ENCODE results near the gene KRTAP9-8.
"Not testable (repeated sequence)": the region's sequence is repeated elsewhere in the genome, so short reads cannot be mapped to it uniquely, and the experiment has no call there.

KRTAP9-8 gene

DNA sequence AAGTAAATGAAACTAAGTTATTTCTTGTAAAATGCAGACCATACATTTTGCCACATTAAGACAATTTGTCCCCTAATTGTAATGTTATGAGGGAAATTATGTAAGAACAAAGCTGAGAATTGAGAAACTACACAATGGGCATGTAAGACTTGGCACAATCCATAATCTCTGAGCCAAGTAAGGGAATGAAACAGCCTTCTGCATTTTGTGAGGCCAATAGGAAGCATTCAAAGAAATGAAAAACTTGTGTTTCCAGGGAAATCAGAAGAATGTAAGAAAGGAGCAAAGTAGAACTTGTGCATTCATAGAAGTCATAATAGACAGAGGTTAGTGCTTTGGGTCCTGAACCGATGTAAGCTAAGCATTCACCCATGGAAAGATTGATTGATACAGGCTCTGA lies 13.5 kb downstream of the KRTAP9-8 start:
- no peak overlapping the region for H3K4me3 ChIP-seq (ENCODE audit: low read depth, low read length)
- DNase-seq (ENCODE audit: low read depth): no peak

DNA sequence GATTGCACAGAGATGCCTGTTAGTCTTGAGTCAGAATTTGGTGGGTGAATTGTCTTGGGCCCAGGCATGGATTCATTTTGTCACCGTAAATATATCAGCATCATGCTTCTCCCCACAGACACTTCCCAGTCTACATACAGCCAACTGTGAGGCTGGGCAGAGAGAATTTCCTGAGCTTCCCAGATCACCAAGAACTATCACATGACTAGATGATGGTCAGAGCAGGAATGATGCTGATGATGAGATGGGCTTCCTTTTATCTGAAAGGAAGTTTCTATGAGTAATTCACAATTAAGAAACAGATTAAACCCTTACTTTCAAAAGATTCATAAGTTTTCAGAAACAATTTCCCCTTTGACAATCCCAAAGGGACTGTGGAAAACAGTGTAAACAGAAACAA lies 17.1 kb downstream of the KRTAP9-8 start:
- H3K4me3 ChIP-seq (ENCODE audit: low read depth, low read length): no peak overlapping the region
- DNase-seq (ENCODE audit: low read depth): no peak

DNA sequence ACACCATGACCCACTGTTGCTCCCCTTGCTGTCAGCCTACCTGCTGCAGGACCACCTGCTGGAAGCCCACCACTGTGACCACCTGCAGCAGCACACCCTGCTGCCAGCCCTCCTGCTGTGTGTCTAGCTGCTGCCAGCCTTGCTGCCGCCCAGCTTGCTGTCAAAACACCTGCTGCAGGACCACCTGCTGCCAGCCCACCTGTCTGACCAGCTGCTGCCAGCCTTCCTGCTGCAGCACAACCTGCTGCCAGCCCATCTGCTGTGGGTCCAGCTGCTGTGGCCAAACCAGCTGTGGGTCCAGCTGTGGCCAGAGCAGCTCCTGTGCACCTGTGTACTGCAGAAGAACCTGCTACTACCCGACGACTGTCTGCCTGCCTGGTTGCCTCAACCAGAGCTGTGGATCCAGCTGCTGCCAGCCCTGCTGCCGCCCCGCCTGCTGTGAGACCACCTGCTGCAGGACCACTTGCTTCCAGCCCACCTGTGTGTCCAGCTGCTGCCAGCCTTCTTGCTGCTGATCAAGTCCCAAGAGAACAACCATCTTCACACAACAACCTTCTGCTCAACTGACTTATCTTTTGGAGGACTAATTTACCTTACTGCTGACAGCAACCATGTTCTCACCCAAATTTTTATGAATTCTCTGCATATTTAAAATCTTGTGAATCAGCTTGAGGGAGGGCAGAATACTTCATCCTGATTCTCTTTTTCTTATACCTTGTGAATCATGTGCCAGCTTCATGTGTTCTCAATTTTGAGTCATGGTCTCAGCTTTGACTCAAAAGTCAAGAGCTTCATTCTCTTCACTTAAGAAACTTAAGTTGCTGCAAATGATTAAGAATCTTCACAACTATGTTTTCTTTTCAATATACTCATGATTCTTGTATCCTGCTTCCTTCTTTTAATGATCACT lies 17.8 kb downstream of the KRTAP9-8 start, which contains the start of gene KRTAP9-9:
Gene KRTAP9-9, plus strand, starts transcription at position 4 of the 910 bp plus-strand sequence.
- not testable (repeated sequence) for H3K4me3 ChIP-seq (ENCODE audit: low read depth, low read length)

DNA sequence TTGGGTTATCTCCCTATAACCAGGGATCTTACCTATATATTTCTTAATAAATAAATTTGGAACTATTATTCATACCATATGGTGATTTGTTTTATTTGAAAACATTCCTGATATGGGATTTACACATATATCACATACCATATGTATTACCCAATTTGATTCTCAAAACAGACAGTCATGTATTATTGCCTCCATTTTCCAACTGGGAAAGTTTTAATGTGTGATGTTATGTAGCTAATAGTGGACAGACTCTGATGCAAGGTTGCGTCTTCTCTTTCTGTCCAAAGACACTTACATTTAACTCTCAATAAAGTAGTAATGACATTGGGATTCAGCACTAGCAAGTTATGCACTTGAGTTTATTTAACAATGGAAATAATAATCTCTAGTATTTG lies 18.5 kb downstream of the KRTAP9-8 start:
- no peak for DNase-seq (ENCODE audit: low read depth)
- H3K4me3 ChIP-seq (ENCODE audit: low read depth, low read length): no peak overlapping the region

More for the DNA sequence above, 17.8 kb downstream of the KRTAP9-8 start, which contains the start of gene KRTAP9-9:
- not testable (repeated sequence) for DNase-seq (ENCODE audit: low read depth)

DNA sequence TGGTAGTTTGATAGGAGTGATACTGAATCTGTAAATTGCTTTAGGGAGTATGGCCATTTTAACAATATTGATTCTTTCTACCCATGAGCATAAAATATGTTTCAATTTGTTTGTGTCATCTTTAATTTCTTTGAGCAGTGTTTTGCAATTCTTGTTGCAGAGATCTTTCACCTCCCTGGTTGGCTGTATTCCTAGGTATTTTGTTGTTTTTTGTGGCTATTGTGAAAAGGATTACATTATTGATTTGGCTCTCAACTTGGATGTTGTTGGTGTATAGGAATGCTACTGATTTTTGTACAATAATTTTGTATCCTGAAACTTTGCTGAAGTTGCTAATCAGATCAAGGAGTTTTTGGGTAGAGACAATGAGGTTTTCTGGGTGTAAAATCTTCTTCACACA lies 20.6 kb downstream of the KRTAP9-8 start:
- no peak for DNase-seq (ENCODE audit: low read depth)
- no peak overlapping the region for H3K4me3 ChIP-seq (ENCODE audit: low read depth, low read length)

DNA sequence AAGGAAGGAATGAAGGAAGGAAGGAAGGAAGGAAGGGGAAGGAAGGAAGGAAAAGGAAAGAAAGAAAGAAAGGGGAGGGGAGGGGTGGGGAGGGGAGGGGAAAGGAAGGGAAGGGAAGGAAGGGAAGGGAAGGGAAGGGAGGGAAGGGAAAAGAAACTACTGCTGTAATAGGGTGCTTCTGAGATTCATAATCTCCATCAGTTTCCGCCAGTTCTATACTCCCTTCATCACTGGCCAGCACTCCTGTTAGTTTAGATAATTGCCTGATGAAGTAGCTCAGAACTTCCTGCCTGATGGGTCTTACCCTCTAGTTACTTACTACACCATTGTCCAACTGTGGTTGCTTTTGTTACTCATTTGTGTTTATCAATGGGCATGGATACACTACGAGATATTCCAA lies 25.4 kb downstream of the KRTAP9-8 start:
- DNase-seq (ENCODE audit: low read depth): no peak
- H3K4me3 ChIP-seq (ENCODE audit: low read depth, low read length): no peak overlapping the region

DNA sequence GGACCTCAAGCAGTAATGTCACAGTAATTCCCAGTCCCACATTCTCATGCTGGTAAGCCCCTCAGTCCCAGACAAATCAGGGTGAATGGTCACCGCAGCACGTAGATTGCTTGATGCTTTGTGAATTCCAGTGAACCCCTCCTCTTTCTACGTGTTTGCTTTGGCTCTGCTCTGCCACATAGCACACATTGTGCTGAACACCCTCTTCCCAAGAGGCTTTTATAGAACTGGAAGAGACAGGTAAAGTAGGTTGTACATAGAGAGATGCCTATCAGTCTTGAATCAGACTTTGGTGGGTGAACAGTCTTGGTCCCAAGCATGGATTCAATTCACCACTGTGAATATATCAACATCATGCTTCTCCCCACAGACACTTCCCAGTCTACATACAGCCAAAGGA lies 26.8 kb downstream of the KRTAP9-8 start:
- no peak for DNase-seq (ENCODE audit: low read depth)
- H3K4me3 ChIP-seq (ENCODE audit: low read depth, low read length): no peak overlapping the region

DNA sequence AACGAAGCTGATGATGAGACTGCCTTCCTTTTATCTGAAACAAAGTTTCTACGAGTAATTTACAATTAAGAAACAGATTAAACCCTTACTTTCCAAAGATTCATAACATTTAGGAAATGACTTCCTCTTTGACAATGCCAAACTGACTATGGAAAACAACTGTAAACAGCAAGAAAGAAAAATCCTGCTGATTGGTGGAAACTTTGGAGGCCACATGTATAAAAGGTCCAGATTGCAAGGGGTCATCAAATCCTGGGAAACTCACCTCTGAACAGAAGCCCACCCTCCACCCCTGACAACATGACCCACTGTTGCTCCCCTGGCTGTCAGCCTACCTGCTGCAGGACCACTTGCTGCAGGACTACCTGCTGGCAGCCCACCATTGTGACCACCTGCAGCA lies 27.3 kb downstream of the KRTAP9-8 start, which contains the start of gene KRTAP9-6:
Gene KRTAP9-6, plus strand, starts transcription at position 301 of the 400 bp plus-strand sequence. Its CDS starts 0 bp downstream, at position 301.
- no peak for DNase-seq (ENCODE audit: low read depth)
- no peak within 1 kb of the TSS for H3K4me3 ChIP-seq (ENCODE audit: low read depth, low read length)

DNA sequence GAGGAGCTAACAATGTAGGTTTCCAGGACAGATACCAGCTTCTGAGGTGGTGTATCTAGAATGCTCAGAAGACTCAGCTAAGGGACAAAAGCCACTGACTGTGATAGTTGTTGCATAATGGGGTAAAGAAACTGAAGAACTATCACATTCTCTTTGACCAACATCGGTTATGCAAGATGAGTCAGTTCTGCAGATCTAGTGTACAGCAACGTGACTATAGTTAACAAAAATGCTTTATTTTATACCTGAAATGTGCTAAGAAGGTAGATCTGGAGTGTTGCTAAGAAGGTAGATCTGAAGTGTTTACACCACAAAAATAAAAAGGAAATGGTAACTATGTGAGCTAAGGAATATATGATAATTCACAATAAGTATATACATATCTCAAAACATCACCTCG lies 29.9 kb downstream of the KRTAP9-8 start:
- no peak for DNase-seq (ENCODE audit: low read depth)
- no peak overlapping the region for H3K4me3 ChIP-seq (ENCODE audit: low read depth, low read length)

DNA sequence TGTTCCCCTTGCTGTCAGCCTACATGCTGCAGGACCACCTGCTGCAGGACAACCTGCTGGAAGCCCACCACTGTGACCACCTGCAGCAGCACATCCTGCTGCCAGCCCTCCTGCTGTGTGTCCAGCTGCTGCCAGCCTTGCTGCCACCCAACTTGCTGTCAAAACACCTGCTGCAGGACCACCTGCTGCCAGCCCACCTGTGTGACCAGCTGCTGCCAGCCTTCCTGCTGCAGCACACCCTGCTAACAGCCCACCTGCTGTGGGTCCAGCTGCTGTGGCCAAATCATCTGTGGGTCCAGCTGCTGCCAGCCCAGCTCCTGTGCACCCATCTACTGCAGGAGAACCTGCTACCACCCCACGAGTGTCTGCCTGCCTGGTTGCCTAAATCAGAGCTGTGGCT lies 33.5 kb downstream of the KRTAP9-8 start:
- H3K4me3 ChIP-seq (ENCODE audit: low read depth, low read length); DNase-seq (ENCODE audit: low read depth): not testable (repeated sequence)

DNA sequence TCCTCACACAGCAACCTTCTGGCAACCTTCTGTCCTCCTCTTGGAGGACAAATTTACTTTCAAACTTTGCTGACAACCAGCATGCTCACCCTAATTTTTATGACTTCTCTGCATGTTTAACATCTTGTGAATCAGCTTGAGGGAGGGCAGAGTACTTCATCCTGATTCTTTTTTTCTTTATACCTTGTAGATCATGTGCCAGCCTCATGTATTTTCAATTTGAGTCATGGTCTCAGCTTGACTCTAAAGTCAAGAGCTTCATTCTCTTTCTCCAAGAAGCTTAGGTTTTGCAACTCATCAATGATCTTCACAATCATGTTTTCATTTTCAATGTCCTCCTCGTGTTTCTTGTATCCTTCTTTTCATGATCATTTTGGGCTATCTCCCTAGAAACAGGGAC lies 34.1 kb downstream of the KRTAP9-8 start:
- DNase-seq (ENCODE audit: low read depth): no peak
- H3K4me3 ChIP-seq (ENCODE audit: low read depth, low read length): no peak overlapping the region

DNA sequence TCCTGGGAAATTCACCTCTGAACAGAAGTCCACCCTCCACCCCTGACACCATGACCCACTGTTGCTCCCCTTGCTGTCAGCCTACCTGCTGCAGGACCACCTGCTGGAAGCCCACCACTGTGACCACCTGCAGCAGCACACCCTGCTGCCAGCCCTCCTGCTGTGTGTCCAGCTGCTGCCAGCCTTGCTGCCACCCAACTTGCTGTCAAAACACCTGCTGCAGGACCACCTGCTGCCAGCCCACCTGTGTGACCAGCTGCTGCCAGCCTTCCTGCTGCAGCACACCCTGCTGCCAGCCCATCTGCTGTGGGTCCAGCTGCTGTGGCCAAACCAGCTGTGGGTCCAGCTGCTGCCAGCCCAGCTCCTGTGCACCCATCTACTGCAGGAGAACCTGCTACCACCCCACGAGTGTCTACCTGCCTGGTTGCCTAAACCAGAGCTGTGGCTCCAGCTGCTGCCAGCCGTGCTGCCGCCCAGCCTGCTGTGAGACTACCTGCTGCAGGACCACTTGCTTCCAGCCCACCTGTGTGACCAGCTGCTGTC lies 37.9 kb downstream of the KRTAP9-8 start, which contains the start of gene KRTAP9-7:
Gene KRTAP9-7, plus strand, starts transcription at position 51 of the 543 bp plus-strand sequence. Its CDS starts 0 bp downstream, at position 51.
- not testable (repeated sequence) for DNase-seq (ENCODE audit: low read depth); H3K4me3 ChIP-seq (ENCODE audit: low read depth, low read length)

DNA sequence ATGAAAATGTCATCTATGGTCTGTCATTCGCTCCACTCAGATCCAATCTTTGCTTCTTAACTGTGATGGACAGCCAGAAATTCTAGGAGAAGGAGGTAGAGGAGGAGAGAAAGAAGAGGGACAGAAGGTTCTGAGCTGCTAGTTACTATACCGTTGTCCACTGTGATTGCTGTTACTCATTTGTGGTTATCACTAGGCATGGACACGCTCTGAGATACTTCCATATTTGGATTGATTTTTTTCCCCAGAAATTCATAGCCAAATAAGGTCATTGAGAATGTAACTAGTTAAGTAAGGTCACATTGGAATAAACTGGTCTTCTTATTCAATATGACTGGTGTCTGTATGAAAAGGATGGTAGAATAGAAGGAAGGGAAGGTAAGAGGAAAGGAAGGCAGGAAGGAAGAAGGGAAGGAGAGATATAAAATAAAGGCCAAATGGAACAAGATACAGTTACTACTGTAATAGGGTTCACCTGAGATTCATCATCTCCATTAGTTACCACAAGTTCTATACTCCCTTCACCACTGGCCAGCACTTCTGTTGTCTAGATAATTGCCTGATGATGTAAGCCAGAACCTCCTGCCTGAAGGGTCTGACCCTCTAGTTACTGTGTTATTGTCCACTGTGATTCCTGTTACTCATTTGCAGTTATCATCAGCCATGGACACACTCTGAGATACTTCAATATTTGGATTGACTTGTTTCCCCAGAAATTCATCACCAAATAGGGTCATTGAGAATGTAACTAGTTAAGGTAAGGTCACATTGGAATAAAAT lies 40.6 kb downstream of the KRTAP9-8 start:
- no peak for DNase-seq (ENCODE audit: low read depth)
- no peak overlapping the region for H3K4me3 ChIP-seq (ENCODE audit: low read depth, low read length)

DNA sequence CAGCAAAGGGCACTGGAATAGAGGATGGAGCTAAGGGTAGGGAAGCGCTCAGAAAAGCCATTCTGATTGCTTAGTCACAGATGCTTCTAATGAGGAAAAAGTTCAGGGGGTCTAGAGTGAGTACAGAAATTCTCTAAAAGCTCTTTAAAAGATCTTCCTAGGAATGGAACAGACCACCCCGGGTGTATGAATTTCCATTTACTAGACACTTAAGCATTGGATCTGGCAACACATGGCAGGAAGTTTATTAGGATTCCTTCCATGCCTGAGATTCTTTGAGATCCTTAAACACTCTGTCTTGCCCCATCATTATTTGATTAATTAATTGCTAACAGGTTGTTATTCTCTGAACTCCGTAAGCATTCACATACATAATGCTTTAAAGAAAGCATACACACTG lies 46.2 kb downstream of the KRTAP9-8 start:
- no peak overlapping the region for H3K4me3 ChIP-seq (ENCODE audit: low read depth, low read length)

DNA sequence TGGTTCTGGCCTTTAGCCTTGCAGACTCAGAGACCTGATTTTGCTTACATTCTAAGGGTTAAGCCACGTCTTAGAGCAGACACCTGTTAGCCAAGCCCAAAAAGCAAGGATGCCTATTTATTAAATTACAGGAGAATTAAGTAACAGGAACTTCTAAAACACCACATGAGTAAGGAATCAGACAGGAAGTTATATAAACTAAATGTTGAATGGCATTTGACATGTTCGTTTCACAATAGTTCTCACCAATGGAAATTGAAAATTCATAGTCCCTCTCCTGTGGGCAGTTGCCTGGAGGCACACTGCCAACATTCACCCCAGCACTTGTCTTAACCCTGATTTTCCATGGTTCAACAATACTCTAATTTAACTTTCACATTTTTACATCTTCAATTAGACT lies 46.7 kb downstream of the KRTAP9-8 start:
- DNase-seq (ENCODE audit: low read depth): no peak
- H3K4me3 ChIP-seq (ENCODE audit: low read depth, low read length): no peak overlapping the region

More for the DNA sequence above, 46.2 kb downstream of the KRTAP9-8 start:
- no peak for DNase-seq (ENCODE audit: low read depth)

DNA sequence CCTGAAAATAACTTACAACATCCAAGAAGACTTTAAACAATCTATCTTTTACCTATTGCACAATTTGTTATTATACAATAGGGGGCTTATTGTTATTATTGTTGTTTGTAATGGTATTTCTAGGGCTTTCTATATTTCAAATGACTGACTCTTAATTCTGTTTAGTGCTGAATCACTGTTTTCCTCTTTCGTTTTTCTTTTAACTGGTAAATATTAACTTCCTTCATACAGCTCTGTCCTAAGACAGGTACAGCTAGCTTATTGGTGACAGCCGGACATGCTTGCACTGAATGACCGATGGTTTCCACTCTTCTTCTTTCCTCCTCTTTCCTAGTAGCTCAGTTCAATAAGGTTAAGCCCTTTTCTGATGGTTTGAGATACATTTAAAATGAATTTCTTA lies 49.3 kb downstream of the KRTAP9-8 start:
- no peak for DNase-seq (ENCODE audit: low read depth)
- no peak overlapping the region for H3K4me3 ChIP-seq (ENCODE audit: low read depth, low read length)

Measured in skeletal muscle cell (primary cell).